Measurements from ENCODE around the gene MYL5. TPM values are rescaled to one million over a fixed set of nuclear protein-coding genes. Genes with fewer than 3 reads are reported as not detected.

The MYL5 gene
- total RNA-seq, 1 experiment from 2014 or later: 18.0 TPM

DNA sequence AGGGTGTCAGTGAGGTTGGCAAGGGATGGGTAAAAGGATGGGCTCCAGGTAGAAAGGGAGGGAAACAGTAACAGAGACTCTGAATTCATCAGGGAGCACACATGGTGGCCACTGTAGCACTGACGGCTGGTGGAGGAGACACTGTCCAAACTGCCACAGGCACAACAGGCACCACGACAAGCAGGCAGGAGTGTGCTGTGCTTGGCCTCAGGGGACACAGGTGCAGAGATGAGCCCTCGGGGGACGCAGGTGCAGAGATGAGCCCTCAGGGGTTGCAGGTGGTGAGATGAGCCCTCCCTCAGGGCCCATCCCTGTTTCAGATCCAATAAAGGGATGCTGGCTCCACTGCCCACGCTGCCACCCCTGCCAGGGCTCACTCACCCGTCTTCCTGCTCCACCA lies 41.4 kb upstream of the MYL5 start:
- H3K56ac ChIP-seq (ENCODE audit: insufficient read length, low read depth, low read length): no peak overlapping the region
- TF ChIP-seq, protein P1, sequence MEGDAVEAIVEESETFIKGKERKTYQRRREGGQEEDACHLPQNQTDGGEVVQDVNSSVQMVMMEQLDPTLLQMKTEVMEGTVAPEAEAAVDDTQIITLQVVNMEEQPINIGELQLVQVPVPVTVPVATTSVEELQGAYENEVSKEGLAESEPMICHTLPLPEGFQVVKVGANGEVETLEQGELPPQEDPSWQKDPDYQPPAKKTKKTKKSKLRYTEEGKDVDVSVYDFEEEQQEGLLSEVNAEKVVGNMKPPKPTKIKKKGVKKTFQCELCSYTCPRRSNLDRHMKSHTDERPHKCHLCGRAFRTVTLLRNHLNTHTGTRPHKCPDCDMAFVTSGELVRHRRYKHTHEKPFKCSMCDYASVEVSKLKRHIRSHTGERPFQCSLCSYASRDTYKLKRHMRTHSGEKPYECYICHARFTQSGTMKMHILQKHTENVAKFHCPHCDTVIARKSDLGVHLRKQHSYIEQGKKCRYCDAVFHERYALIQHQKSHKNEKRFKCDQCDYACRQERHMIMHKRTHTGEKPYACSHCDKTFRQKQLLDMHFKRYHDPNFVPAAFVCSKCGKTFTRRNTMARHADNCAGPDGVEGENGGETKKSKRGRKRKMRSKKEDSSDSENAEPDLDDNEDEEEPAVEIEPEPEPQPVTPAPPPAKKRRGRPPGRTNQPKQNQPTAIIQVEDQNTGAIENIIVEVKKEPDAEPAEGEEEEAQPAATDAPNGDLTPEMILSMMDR (conservative IDR thresholded peaks at IDR 0.05): no peak
- H3K23ac ChIP-seq (ENCODE audit: insufficient read length, low read depth, low read length): no peak overlapping the region
- H2BK120ac ChIP-seq (ENCODE audit: low read depth, low read length, poor library complexity, severe bottlenecking): no peak overlapping the region
- H3K27me3 ChIP-seq (ENCODE audit: insufficient read depth, low read length): no peaks in the 10 kb centered on the region
- H3K36me3 Mint-ChIP-seq (ENCODE audit: insufficient read depth in 1 of 3, low read depth in 3 of 3): peaks cover 0 to 15% (median 13%) of the 10 kb centered on the region in 3 experiments; a peak in 5 of 7 replicates
- H3K4ac ChIP-seq (ENCODE audit: low read depth, low read length): no peak overlapping the region
- no peak overlapping the region for H3K18ac ChIP-seq (ENCODE audit: insufficient read length, low read depth, low read length)
- H2BK20ac ChIP-seq (ENCODE audit: low read depth, low read length, poor library complexity, severe bottlenecking): no peak overlapping the region
- peaks cover 18% of the 10 kb centered on the region for H3K27me3 Mint-ChIP-seq (ENCODE audit: low read depth)
- H2AK5ac ChIP-seq (ENCODE audit: insufficient read length, low read length): no peak overlapping the region
- no peaks in the 10 kb centered on the region for H3K23me2 ChIP-seq (ENCODE audit: insufficient read length, low read depth, low read length, poor library complexity, severe bottlenecking)
- H4K91ac ChIP-seq (ENCODE audit: insufficient read length, low read depth, low read length): no peak overlapping the region
- no peak overlapping the region for H4K8ac ChIP-seq (replicated peaks; ENCODE audit: insufficient read length, low read depth, low read length)
- WGBS (ENCODE audit: extremely low coverage, insufficient read length, low lambda C conversion rate): no CpG with 5 or more reads among the region's 6 CpGs
- H3K79me2 ChIP-seq (ENCODE audit: insufficient read depth, low read length): no peaks in the 10 kb centered on the region
- no peaks in the 10 kb centered on the region for H3K9me3 ChIP-seq (ENCODE audit: control insufficient read depth, low read depth, low read length)
- no peak overlapping the region for H4K5ac ChIP-seq (ENCODE audit: insufficient read length, low read depth, low read length)
- H3T11ph ChIP-seq (ENCODE audit: low read length): no peak overlapping the region
- no peaks in the 10 kb centered on the region for H3K79me1 ChIP-seq (ENCODE audit: insufficient read depth, low read depth, low read length, poor library complexity, severe bottlenecking)
- H3K4me1 Mint-ChIP-seq: 0 out of 4 replicates have a peak, but pooled peaks cover 0 to 3% of the 10 kb centered on the region in 2 experiments
- peaks cover 17 to 21% of the 10 kb centered on the region in 2 experiments for H3K9me3 Mint-ChIP-seq
- no peak overlapping the region for H3K4me2 ChIP-seq (ENCODE audit: insufficient read depth, insufficient read length, low read length)
- no peak overlapping the region for H2AFZ ChIP-seq (ENCODE audit: low read length)
- H2BK15ac ChIP-seq (ENCODE audit: low read depth, low read length): no peak overlapping the region
- no peaks in the 10 kb centered on the region for H3K4me1 ChIP-seq (ENCODE audit: insufficient read depth, low read length)
- no peak overlapping the region for H2BK12ac ChIP-seq (ENCODE audit: insufficient read length, low read depth, low read length)
- H3K9ac ChIP-seq (ENCODE audit: extremely low read depth, insufficient read length, low read length): no peak overlapping the region
- H2BK5ac ChIP-seq (ENCODE audit: insufficient read length, low read length): no peak overlapping the region
- no peak for DNase-seq
- no peak overlapping the region for H3K4me3 Mint-ChIP-seq
- H3K27ac Mint-ChIP-seq: no peak overlapping the region; a peak in 1 of 7 replicates
- no peak overlapping the region for H3K27ac ChIP-seq (ENCODE audit: insufficient read length, low read depth, low read length)
- H4K20me1 ChIP-seq (ENCODE audit: control insufficient read depth, insufficient read depth, insufficient read length): no peaks in the 10 kb centered on the region
- no peak overlapping the region; the same call in 1 of the 2 replicates for H3K14ac ChIP-seq (ENCODE audit: insufficient read depth, low read length)

All from H9 (cell line).